HG03103 (cell line): Measurements from ENCODE around the gene ANGPTL2.

ENCODE experiments used
- ATAC-seq: cut with Tn5 transposase; IDR thresholded peaks from one replicate; pipeline ENCODE4 v1.9.1; 2021; ENCODE audit warnings: low read depth; ENCODE audit not compliant: unreplicated experiment

The ANGPTL2 gene

DNA sequence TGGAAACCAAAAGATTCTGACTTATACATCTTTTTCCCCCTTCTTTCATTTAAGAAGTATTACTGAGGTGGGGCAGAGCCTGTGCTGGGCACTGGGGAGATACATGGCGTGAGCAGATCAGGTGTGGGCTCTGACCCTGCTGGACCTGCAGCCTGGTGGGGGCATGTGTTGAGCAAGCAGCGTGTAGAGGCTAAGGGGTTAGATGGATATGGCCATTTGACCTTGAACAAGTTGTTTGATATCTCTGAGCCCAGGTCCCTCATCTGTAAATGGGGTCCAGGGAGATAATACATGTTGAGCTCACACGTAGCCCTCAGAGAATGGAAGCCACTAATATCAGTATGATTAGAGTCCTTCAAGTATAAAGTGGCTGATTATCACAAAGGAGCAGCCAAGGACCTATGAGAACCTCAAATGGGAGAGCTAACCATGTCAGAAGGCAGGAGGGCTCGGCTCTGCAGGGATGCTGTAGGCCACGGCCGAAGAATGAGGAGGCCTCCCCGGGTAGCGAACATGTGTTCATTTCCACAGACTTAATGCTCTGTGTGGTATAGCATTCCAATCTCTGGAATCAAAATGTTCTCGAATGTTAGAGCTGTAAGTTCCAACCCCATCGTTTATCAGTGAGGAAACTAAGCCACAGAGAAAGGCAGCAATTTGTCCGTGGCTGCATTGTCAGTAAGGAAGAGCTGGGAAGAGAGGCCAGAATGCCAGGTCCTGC, 15.4 kb upstream of the ANGPTL2 start:
- no peak for ATAC-seq

DNA sequence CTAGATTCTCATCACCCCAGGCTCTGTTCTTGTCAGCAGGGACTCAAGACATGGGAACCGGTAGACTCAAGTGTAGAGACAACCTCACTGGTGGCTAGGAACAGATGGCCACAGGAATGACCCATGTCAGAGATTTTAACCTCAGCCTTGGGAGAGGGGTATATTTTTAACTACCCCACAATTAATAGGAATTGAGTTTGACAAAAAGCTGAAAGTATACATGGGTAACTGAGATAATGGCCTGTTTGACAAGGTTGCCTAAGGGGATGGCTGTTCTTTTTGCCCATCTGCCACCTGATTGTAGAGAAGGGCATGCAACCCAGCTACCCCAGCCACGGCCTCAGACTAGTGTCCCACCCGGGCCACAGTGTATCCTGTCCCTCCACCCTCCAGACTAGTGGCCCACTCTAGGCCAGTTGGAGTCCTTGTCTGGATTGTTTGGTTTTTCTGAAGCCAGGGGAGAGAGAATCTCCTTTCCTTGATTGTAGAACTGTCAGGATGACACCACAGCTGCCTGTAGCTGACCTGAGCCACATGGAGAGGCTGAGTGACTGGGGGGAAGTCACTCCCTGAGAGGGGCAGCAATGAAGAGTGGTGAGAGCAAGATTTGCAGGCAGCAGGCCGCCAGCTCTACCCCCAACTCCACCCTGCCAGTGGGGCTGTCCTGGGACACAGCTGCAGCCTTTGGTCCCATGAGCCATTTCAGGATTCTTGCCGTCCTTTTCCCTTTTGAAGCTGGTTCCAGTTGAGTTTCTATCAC, 14.6 kb upstream of the ANGPTL2 start:
- ATAC-seq: no peak

DNA sequence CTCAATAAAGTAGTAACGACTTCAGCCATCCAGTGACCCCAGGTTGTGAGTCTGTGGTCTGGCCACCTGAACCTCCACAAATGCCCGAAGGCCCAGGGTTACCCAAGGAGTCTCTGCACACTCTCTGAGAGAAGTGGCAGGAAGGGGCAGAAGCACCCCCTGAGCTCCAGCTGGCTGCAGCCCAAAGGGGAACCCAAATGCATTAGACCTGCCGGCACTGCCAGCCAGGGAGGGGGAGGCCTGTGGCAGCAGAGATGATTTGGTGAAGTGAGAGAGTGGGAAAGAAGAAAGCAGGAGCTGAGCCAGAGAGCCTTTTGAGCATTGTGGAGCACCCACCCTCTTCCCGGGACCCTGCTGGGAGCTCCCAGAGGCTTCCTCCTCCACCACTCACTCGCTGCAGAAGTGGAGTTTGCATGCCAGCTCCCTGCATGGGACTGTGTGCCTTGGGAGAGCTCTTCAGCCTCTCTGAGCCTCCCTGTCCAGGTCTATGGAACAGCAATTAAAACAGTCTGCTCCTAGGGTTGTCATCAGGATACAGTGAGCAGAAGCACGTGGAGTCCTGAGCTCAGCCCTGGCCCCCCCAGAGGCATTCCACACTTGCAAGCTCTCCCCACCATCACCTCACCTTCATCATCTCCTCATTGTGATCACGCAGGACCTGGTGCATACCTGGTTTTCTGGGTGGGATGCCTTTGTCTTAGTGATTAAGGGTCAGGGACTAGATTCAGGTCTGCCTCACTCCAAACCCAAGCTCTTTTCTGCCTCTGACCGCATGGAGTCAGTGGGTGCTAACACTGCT, 13.8 kb upstream of the ANGPTL2 start:
- no peak for ATAC-seq

DNA sequence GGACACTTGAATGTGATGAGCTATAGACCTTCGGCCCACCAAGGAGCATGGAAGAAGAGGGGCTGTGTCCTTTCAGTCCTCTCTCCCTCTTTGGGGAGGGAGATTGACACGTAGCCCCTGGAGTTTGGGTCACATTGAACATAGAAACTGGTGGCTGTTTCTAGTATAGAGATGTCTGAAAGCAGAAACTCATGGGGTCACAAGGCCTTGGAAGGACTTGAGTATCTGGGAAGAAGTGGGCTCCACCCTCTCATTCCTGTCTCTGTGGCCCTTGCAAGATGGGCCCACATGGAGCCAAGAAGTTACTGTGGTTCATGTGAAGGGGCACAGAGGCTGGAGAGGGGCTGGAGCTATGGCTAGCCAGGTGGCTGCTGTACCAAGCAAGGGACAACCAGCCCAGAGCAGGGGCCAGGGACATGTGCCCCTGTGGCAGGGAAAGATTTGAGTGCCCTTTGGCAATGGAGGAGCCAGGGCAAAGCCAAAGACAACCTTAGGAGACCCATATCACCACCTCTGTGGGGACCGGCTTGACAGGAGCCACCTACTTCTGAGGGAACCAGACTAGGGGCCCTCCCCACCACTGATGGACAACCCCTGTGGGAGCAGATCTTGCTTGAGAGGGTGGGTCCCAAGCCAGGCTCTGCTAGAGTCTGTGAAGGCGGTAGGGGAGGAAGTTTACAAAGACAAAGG, 12.8 kb upstream of the ANGPTL2 start:
- no peak for ATAC-seq

DNA sequence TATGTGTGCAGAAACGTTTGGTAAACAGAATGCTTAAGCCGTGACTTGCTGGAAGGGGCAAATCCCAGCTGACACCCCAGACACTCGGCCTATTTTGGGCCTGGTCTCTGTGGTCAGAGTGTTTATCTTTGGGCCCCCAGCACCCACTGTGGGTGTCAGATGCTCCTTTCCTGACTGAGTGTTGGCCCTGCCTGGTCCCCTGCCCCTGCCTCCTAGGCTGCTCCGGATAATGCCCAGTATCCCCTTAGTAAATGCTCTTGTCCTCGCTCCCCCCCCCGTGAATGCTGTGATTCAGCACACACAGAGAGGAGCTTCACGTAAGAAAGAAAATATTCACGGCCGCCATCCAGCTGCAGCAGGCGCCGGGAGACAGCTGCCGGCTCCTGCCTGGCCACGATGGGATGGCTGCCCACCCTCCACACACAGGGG, 11.3 kb upstream of the ANGPTL2 start:
- ATAC-seq: no peak

DNA sequence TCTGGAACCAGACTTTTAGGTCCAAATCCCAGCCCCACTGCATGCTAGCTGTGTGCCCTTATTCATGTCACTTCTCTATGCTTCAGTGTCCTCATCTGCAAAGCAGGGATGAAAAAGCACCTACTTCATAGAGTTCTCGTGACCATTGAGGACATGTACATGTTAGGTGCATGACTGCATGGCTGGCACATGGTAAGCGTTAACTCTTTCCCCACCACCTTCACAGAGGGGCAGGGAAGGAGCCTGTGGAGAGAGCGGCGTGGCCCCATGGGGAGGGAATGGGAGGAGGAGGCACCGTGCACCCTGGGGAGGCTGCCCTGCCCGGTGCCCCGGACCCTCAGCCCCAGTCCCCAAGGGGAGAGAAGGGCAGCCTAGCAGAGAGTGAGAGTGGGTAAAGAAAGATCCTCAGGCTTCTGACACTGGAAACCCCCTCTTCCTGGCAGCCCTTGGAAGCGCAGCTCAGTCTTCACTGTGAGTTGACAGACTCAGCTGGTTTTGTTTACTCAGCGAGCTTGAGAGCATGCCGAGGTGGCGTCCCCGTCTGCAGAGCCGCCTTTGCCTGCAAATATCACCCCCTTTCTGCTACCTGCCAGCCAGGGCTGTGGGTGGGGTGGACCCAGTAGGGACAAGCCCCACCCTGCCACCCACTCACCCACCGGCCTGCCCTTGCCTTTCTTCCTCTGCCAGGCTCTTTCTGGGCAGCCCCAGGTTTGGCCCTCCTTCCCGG, 10.6 kb upstream of the ANGPTL2 start:
- ATAC-seq: no peak

DNA sequence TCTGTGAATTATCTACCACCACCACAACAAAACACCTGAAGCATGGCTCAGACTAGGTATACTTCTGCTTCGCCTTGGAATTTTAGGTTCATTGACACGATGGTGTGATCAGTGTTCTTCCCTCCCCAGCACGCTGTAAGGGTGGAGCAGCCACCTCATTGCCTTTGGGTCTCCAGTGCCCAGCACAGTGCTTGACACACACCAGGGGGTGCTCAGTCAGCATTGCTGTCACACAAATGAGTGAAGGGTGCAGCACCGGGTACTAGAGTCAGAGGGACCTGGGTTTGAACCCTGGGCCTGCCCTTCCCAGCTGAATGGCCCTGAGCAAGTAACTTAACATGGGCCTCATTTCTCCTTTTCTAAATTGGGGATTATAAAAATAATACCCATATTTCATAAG, 9.9 kb upstream of the ANGPTL2 start:
- no peak for ATAC-seq

DNA sequence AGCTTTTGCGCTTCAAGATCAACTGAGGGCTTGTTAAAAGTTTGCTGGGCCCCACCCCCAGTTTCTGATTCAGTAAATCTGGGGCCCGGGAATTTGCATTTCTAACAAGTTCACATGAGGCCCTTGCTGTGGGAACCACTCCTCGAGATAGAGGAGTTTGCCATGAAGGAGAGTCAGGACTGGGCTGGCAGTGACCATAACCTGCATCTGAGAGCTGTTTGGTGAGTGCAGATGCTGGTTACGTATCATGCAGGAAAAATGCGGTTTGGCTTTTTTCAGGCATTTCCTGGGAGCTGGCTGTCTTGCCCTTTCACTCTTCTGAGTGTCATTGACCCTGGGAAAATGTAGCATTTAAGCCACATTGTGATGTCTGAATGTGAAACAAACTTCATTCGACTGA, 9.4 kb upstream of the ANGPTL2 start:
- ATAC-seq: no peak

DNA sequence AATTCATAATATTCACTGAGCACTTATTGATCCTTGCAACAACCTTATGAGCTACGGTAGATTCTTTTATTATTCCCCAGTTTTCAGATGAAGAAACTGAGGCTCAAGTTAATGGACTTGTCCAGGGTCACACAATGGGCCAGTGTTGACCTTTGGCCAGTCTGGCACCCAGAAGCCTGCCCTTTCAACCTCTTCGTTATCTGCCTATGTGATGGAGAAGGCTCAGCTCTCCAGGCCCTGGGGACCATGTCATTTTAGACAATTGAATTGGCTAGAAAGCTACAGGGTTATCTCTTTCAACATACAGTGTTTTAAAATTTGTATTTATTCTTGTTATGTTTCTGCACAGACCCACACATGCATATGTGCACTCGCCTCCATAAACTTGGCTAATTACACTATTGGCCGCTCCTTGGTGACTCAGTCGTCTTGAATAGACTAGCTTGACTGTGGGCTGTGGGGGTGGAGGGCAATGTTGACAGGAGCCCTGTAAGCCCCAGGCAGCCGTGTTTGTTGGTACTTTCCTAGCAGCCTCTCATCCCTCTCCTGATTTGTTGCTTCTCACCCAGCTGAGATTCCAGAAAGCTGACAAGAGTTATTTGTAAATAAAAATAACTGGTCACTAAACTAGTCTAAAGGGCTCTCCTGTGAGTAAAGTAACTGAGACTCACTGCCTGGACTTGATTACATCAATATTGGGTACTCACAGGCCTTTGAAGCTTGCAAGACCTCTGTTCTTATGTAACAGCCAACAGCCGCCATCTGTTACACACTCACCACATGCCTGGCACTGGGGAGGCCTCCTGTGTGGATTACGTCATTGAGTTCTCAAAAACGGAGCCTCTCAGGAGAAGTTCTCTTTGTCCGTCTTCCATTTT, 8.5 kb upstream of the ANGPTL2 start:
- ATAC-seq: no peak

DNA sequence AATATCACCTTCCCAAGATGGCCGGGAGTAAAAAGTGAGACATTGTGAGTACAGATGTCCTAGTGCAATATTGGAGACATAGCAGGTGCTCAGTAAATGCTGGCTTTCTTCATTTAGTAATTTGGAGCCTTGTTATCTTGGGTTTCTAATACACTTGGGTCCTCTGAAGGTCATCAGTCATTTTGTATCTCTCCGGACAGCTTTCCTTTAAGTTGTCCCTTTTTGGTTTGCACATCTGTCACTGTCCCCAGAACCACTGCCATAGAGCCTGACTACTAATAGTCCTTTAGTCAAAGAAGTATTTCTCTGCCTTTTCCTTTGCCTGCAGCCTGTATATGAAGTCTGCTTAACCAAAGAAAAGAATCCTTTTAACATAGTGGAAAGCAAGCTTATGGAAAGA, 7.8 kb upstream of the ANGPTL2 start:
- no peak for ATAC-seq

DNA sequence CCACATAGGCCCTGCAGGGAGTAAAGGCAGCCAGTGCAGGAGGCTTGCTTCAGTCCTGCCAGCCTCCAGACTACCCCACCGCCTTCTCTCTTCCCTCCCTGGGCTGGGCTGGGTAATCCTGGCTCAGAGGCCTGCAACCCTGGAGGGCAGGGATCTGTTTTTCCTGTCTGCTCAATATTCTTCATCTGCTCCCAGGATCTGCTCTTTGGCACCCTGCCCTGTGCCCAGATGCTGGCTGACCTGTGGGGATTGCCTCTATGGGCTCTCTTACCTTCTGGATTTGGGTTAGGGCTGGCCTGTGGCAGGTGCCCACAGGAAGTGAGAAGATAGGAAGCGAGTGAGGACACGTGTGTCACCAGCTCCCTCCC, 7.3 kb upstream of the ANGPTL2 start:
- ATAC-seq: no peak

DNA sequence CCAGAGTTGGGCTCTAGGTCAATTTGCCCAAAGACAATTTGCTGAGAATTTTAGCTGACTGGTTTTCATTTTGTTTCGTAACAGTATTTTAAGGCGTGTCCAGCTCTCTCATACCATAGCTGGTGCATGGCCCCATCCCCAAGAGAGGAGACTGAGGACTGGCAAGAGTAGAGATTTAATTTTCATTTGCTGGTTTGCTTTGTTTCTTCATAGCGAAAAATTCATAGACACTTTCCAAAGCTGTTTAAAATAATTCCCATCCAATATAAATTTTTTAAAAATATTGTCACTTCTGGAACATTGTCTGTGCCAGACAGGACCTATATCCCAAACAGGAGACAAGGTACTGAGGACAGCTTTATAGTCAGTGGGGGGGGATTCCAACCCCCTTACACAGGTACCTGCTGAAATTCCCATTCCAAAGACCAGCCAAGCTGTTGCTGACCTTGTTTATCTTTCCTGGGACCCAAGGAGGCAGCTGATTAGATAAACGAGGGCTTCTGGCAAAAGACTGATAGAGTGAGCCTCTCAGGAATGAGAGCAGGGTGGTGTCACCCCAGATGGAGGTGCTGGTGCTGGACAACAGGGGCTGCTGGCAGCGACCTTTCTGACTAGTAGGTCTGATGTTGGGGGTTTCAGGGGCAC, 6.8 kb upstream of the ANGPTL2 start:
- no peak for ATAC-seq

DNA sequence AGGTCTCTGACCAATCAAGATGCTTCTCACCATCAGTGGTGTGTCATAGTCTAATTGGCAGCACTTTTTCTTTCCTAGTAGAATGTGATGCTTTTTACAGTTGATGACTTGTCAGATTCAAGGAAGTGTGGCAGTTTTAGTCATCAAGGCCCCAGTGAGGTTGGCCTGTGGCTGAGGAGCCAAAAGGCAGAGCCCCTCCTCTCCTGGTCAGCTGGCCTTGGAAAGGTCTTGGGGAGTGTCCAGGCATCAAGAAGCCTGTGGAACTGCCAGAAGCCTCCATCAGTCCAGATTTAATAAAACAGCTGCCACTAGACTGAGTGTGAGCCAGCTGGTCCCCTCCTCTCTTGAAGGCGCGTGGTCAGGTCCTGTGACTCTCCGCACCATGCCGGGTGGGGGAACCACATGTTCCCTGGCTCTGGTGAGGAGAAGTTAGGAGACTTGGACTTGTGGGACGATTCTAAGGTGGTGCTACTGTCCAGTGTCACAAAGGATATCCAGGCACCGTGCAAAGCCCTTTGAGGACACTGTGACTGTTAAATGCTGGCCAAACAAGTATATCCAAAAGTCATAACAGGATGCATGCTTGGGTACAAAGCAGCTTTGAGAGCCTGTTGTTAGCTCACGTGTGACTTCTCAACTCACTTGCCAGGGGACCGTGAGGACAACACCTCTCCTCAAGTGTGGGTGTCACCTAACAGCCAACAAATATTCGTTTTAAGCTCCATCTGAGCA, 6.1 kb upstream of the ANGPTL2 start:
- no peak for ATAC-seq

DNA sequence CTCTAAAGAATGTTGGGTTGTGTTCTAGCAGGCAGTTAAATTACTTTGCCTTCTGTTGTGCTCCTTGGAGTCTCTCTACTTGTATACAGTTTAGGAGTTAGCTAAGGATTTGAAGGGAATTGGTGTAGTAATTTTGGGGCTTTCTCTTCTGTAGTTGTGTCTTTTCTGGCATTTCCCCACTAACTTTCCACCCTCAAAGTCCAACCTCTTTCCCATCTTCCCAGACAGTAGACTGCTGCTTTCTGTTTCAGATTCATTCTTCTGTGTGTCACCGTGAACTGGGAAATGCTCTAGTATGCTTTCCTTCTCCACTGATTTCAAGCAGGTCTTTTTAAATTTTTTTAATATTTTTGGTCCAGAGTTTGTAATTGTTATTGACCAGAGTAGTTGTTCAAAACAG, 4.5 kb upstream of the ANGPTL2 start:
- ATAC-seq: no peak

DNA sequence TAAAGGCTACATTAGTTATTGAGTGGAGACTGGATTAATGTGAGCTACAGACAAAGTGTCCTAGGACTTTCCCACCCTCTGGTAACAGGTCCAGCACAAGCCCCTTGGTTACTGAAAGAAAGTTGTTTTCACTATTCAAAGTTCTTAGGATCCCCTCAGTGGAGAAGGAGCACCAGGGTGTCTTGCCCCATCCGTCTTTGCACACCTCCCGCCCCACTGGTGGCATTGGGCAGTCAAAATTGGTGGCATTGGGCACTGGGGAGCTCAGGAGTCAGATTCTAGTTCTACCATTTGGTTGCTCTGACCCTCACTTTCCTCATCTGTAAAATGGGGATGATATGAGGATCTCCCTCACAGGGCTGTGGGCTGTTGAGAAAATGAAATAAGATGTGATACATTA, 2.4 kb upstream of the ANGPTL2 start:
- ATAC-seq: no peak

DNA sequence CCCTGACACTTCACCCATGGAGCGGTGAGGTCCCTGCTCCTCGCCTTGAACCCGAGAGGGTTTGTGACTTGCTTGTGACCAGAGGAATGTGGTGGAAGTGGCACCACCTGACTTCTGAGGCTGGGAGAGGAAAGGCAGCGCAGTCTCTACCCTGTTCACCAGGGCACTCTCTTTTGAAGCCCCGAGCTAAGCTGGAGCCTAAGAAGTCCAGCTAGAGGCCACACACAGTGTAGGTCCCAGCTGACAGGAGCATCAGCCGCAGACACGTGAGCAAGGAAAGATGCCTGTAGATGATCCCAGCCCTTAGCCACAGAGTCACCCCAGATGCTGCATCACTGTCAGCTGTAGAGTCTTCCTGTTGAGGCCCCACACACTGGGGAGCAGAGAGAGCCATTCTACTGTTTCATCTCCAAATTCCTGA, 1.7 kb upstream of the ANGPTL2 start:
- no peak for ATAC-seq

DNA sequence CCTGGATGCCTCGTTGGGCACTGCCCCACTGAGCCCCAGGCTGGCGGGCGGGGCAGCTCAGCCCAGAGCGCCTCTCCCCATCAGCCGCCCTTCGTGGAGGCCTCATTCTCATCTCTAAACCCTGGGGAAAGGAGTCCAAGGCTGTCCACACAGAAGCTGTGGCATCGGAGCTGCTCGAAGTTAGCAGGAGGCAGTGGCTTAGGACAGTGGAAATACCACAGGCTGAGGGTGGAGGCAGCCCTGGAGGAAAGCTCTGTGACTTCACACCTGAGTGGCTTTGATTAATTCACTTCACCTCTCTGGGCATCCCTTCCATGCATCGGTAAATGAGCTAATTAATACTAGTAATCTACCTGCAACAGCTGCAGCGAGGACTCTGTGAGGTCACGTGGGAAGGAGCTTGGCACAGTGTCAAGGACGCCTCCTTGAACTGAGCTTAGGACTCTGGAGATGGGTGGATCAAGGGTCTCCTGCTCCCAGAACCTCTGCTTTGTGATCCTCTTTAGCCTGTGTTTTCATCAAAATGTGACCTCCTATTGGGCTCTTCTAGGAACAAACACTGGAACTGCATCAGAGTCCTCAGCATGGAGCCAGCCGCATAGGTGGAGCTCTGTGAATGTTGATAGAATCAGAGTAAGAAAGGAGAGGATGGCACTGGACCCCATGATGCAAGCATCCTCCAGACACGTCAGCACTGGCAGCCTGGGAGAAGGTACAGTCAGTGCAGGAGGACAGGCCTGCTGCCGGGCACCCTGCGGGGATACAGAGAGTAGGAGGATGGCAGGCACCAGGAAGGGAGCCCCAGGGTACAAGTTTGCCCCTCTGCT, 842 bp upstream of the ANGPTL2 start:
- ATAC-seq: no peak
